GM12873 (cell line): Measurements from ENCODE around the gene WDR41.

Experiments
- TF ChIP-seq, protein P1 (sequence below): IDR thresholded peaks from 2 replicates; pipeline ENCODE4 v1.5.1; 2012; ENCODE audit warnings: low read depth, mild to moderate bottlenecking, moderate library complexity, low read length, control low read depth; ENCODE audit not compliant: insufficient read depth; ENCODE audit errors: missing control alignments

Gene WDR41

DNA sequence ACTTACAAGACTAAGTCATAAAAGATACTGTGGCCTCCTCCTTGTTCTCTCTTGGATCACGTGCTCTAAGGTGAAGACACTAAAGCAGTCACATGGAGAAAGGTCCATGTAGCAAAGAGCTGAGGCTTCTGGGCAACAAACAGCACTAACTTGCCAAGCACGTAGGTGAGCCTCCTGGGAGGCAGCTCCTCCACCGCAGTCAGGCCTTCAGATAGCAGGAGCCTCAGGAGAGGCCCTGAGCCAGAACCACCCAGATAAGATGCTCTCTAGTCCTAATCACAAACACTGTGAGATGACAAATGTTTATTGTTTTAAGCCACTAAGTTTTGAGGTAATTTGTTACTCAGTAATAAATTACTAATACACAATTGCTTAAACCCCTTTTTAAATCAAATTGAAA is 38.0 kb downstream of the WDR41 start:
- TF ChIP-seq, protein P1, sequence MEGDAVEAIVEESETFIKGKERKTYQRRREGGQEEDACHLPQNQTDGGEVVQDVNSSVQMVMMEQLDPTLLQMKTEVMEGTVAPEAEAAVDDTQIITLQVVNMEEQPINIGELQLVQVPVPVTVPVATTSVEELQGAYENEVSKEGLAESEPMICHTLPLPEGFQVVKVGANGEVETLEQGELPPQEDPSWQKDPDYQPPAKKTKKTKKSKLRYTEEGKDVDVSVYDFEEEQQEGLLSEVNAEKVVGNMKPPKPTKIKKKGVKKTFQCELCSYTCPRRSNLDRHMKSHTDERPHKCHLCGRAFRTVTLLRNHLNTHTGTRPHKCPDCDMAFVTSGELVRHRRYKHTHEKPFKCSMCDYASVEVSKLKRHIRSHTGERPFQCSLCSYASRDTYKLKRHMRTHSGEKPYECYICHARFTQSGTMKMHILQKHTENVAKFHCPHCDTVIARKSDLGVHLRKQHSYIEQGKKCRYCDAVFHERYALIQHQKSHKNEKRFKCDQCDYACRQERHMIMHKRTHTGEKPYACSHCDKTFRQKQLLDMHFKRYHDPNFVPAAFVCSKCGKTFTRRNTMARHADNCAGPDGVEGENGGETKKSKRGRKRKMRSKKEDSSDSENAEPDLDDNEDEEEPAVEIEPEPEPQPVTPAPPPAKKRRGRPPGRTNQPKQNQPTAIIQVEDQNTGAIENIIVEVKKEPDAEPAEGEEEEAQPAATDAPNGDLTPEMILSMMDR, result no peak

DNA sequence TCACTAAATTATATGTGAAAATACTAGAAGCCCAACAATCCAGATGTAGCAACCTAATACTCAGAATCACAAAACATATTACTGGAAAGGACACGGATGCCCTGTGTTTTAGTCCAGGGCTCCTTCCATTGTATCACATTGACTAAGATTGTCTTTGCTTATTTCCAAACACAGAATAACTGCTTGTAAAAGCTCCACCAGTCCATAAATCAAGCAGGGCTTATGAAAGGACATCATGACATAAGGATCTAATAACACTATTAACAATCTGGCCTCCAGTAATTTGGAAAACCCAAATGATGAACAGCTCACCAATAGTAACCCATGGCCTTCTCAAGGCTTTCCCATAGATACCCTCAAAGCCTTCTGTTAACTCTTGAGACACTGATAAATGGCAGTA is 39.8 kb downstream of the WDR41 start:
- TF ChIP-seq, protein P1, result no peak

DNA sequence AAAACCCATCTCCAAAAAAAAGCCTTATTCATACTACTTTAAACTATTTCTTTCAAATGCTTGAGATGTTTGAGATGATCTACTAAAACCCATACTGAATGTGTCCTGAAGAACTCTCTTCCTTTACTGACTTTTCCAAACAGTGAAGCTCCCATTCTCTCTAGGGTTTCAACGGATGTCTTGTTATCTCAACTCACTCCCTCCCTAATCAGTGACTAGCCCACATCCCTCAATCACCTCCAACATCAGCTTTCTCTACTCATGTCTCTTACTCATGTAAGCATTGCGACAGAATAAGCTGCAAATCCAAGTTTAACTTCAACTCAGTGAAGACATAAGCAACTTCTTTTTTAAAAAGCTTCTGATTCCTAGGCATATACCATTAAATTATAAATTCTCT is 42.1 kb downstream of the WDR41 start:
- TF ChIP-seq, protein P1, result no peak

DNA sequence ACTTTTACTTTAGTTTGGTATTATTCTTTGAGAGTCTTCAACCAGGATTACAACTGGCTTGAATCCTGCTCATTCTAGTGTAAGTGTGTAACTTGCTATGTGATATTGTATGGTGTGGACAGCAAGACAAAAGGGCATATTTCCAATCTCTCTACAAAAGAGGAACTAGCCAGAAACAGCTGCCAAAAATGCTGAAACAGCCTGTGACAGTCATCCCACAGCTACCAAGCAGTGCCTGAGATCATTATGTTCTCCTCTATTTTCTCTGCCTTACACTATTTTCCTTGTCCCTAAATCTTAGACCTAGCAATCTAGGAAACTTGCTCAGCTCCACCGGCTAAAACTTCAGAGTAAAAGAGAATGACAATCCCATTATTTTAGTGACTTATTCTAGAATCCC is 42.8 kb downstream of the WDR41 start:
- TF ChIP-seq, protein P1, result no peak

DNA sequence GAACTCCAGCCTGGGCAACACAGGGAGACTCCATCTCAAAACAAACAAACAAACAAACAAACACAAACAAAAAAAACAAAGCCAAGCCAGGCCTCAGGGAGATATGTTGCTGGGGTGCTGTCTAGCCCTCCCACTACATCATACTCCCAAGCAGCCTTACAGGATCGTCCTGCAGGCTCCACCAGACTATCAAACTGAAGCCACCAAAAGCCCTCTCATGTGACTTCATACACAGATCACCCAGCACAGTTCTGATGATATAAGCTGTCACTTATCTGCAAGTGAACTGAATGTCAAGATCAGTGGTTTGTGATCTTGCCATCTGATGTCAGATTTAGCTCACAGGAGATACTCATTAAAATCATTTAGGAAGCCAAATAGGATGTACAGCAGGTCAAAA is 43.3 kb downstream of the WDR41 start:
- TF ChIP-seq, protein P1, result no peak

DNA sequence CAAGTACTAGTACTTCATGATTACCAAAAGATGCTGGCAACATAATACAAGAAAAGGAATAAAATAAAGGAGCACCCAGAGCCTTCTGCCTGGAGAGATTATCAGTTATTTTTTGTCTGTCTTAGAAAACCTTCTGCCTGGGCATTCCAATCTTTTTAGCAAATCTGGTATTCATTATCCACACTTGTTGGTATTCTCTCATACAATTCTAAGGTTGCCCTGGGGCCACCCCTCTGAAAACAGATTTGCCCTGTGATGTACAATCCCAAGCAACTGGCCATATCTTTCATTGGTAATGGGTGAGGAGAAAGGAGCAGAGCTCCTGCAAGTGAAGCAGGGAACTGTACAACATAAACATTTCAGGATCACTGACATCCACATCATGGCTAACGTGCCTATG is 47.8 kb downstream of the WDR41 start:
- TF ChIP-seq, protein P1, result no peak

DNA sequence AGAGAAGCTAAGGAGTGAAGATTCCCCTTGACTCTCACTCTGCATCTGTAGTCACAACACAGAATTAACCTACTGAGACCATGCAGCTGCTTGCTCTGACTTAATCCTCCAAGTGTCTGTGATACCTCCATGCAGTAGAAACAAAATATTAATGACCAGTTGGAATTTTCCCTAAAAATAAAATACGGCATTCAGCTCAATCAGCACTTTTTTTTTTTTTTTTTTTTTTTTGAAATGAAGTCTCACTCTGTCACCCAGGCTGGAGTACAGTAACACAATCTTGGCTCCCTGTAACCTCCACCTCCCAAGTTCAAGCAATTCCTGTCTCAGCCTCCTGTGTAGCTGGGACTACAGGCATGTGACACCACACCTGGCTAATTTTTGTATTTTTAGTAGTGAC is 48.4 kb downstream of the WDR41 start:
- TF ChIP-seq, protein P1, result no peak
